K562 (cell line): ENCODE data around the gene PSPC1.

Experiments used
- HNRNPH1 ChIP-seq: fragments of 200-400 bp; formaldehyde crosslinking; optimal IDR thresholded peaks from 2 replicates; pipeline ENCODE3; 2017; ENCODE audit warnings: low read depth, mild to moderate bottlenecking, low read length, moderate library complexity
- PRMT5 ChIP-seq: sonication (generic); formaldehyde crosslinking; IDR thresholded peaks from 2 replicates; pipeline ENCODE4 v1.5.0; 2020; ENCODE audit warnings: missing genetic modification reagents
- TF ChIP-seq, protein P1 (sequence below), 3 experiments: fragments of 200-800 bp in 1 of 3; fragments of 250-450 bp in 1 of 3; fragments of 450-650 bp in 1 of 3; sonication (Bioruptor Pico) in 1 of 3; sonication (Bioruptor generic) in 1 of 3; formaldehyde crosslinking in 1 of 3; IDR thresholded peaks; 2 replicates each; pipeline versions ENCODE4 v1.6.1 to v1.8.0; 2016 to 2022; ENCODE audit warnings: mild to moderate bottlenecking in 2 of 3, missing genetic modification characterization in 2 of 3, missing compliant biosample characterization in 1 of 3, moderate library complexity in 1 of 3
- TF ChIP-seq, protein P2 (sequence below), 3 experiments: IDR thresholded peaks in 2 of 3; conservative IDR thresholded peaks in 1 of 3; 2 replicates each; pipeline ENCODE4 v1.5.1; 2011 to 2012; ENCODE audit warnings: low read length in 3 of 3, mild to moderate bottlenecking in 3 of 3, control low read depth in 2 of 3, improper control_type of control experiment in 1 of 3, inconsistent platforms in 1 of 3, low read depth in 1 of 3, mixed read lengths in 1 of 3, moderate library complexity in 1 of 3; ENCODE audit not compliant: insufficient read depth in 2 of 3

DNA sequence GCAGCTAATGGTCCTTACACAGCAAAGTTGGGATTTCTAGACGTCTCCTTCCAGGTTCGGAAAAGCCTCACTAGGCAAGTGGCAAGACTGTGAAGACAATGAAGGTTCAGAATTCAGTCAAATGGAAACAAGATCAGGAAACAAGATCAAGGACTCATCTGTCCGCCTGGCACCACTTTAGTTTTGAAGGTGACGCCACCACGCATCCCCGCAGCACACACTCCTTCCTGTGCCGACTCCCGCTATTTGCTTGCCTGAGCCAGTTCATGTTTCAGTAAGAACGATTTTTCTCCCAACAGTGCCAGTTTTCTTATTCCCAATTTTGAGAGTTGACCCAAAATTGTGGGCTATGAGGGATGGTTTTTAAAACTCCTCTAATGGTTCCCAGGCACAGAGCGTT, 107.8 kb downstream of the PSPC1 start:
- no peak for TF ChIP-seq PRMT5 (CRISPR knock-in tag)
- TF ChIP-seq HNRNPH1: no peak
- TF ChIP-seq, protein P1, sequence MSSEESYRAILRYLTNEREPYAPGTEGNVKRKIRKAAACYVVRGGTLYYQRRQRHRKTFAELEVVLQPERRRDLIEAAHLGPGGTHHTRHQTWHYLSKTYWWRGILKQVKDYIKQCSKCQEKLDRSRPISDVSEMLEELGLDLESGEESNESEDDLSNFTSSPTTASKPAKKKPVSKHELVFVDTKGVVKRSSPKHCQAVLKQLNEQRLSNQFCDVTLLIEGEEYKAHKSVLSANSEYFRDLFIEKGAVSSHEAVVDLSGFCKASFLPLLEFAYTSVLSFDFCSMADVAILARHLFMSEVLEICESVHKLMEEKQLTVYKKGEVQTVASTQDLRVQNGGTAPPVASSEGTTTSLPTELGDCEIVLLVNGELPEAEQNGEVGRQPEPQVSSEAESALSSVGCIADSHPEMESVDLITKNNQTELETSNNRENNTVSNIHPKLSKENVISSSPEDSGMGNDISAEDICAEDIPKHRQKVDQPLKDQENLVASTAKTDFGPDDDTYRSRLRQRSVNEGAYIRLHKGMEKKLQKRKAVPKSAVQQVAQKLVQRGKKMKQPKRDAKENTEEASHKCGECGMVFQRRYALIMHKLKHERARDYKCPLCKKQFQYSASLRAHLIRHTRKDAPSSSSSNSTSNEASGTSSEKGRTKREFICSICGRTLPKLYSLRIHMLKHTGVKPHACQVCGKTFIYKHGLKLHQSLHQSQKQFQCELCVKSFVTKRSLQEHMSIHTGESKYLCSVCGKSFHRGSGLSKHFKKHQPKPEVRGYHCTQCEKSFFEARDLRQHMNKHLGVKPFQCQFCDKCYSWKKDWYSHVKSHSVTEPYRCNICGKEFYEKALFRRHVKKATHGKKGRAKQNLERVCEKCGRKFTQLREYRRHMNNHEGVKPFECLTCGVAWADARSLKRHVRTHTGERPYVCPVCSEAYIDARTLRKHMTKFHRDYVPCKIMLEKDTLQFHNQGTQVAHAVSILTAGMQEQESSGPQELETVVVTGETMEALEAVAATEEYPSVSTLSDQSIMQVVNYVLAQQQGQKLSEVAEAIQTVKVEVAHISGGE (CRISPR knock-in tag; IDR thresholded peaks at IDR 0.05): no peak
- TF ChIP-seq, protein P2, sequence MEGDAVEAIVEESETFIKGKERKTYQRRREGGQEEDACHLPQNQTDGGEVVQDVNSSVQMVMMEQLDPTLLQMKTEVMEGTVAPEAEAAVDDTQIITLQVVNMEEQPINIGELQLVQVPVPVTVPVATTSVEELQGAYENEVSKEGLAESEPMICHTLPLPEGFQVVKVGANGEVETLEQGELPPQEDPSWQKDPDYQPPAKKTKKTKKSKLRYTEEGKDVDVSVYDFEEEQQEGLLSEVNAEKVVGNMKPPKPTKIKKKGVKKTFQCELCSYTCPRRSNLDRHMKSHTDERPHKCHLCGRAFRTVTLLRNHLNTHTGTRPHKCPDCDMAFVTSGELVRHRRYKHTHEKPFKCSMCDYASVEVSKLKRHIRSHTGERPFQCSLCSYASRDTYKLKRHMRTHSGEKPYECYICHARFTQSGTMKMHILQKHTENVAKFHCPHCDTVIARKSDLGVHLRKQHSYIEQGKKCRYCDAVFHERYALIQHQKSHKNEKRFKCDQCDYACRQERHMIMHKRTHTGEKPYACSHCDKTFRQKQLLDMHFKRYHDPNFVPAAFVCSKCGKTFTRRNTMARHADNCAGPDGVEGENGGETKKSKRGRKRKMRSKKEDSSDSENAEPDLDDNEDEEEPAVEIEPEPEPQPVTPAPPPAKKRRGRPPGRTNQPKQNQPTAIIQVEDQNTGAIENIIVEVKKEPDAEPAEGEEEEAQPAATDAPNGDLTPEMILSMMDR (IDR thresholded peaks at IDR 0.05 in 2 of 3, conservative IDR thresholded peaks at IDR 0.05 in 1 of 3; ENCODE audit: insufficient read depth in 2 of 3, low read depth in 1 of 3, low read length in 3 of 3): no peak
